ENCODE measurements around the gene ANAPC10. TPM values are rescaled to one million over a fixed set of nuclear protein-coding genes. Genes with fewer than 3 reads are reported as not detected.
A peak's percentile ranks its signal among the peaks of the same experiment; 100 is the strongest.

The ANAPC10 gene
- polyA plus RNA-seq, 2 of the 4 experiments (the other 2 are of a cell fraction) = 16.4 to 33.8 TPM

GRCh38 chr4:145132511-145133098 lies 34.6 kb upstream of the ANAPC10 start:
- no peak overlapping the region for H3K4me3 ChIP-seq
- H3K27ac ChIP-seq = no peak overlapping the region
- no peak for DNase-seq (ENCODE audit: low read depth in 1 of 2, low spot score in 1 of 2)
- H3K4me2 ChIP-seq = no peak overlapping the region
- no peaks in the 10 kb centered on the region for H3K4me1 ChIP-seq
- CTCF ChIA-PET = no interaction called here
- ATAC-seq = peak in 1 of 2 experiments; percentile 18; a peak in 3 of 6 replicates
- TF ChIP-seq CHD2 (IDR thresholded peaks at IDR 0.05; ENCODE audit: low read length, partially characterized antibody) (no peak), ELK1 (IDR thresholded peaks at IDR 0.05; ENCODE audit: low read depth, low read length) (no peak), MAZ (IDR thresholded peaks at IDR 0.05; ENCODE audit: borderline replicate concordance, low read depth, low read length) (no peak), JUNB (IDR thresholded peaks at IDR 0.05) (no peak), EHF (CRISPR knock-in tag; IDR thresholded peaks at IDR 0.05) (no peak)
- 84% methylated on average over 5 of the region's 5 CpGs for WGBS (ENCODE audit: missing lambda C conversion rate)
- no peak for FAIRE-seq
- POLR2A ChIA-PET = no interaction called here
- H3K9me3 ChIP-seq = no peaks in the 10 kb centered on the region

- 96% methylated on average over 12 of the region's 12 CpGs for WGBS (ENCODE audit: missing lambda C conversion rate)
- no peak overlapping the region for H3K27ac ChIP-seq
- POLR2A ChIA-PET = no interaction called here
- CTCF ChIA-PET = no interaction called here
- no peaks in the 10 kb centered on the region for H3K4me1 ChIP-seq
- H3K9me3 ChIP-seq = no peaks in the 10 kb centered on the region
- no peak for TF ChIP-seq KDM1A (IDR thresholded peaks at IDR 0.05; ENCODE audit: low read depth)
- TF ChIP-seq, protein P1, sequence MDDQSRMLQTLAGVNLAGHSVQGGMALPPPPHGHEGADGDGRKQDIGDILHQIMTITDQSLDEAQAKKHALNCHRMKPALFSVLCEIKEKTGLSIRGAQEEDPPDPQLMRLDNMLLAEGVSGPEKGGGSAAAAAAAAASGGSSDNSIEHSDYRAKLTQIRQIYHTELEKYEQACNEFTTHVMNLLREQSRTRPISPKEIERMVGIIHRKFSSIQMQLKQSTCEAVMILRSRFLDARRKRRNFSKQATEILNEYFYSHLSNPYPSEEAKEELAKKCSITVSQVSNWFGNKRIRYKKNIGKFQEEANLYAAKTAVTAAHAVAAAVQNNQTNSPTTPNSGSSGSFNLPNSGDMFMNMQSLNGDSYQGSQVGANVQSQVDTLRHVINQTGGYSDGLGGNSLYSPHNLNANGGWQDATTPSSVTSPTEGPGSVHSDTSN (IDR thresholded peaks at IDR 0.05) = no peak
- TF ChIP-seq JUNB (IDR thresholded peaks at IDR 0.05) = no peak
- no peak for TF ChIP-seq SREBF2 (IDR thresholded peaks at IDR 0.05)
- TF ChIP-seq RARB (CRISPR knock-in tag; IDR thresholded peaks at IDR 0.05) = no peak
- no peak for TF ChIP-seq HDAC2 (IDR thresholded peaks at IDR 0.05)
- no peak for TF ChIP-seq SMC3 (IDR thresholded peaks at IDR 0.05)
- no peak for TF ChIP-seq HES2 (IDR thresholded peaks at IDR 0.05)
- no peak for TF ChIP-seq MAFK (IDR thresholded peaks at IDR 0.05; ENCODE audit: partially characterized antibody)
- TF ChIP-seq CEBPB (IDR thresholded peaks at IDR 0.05) = no peak
- no peak for TF ChIP-seq MAX (IDR thresholded peaks at IDR 0.05)
- no peak for TF ChIP-seq TP53 (CRISPR knock-in tag; IDR thresholded peaks at IDR 0.05)
- TF ChIP-seq ZSCAN20 (CRISPR knock-in tag; IDR thresholded peaks at IDR 0.05) = no peak
- TF ChIP-seq RCOR1 (IDR thresholded peaks at IDR 0.05; ENCODE audit: low read depth, low read length) = no peak
- TF ChIP-seq JUN (IDR thresholded peaks at IDR 0.05) = no peak
- no peak for TF ChIP-seq ESRRA (IDR thresholded peaks at IDR 0.05; ENCODE audit: borderline replicate concordance, low read length)
- H3K4me3 ChIP-seq = no peak overlapping the region
- DNase-seq (ENCODE audit: low read depth in 1 of 2, low spot score in 1 of 2) = no peak
- no peak for FAIRE-seq
- ATAC-seq = no peak
- H3K4me2 ChIP-seq = no peak overlapping the region
These were observed 33.9 kb upstream of the ANAPC10 start for GRCh38 chr4:145131848-145132247.

DNA sequence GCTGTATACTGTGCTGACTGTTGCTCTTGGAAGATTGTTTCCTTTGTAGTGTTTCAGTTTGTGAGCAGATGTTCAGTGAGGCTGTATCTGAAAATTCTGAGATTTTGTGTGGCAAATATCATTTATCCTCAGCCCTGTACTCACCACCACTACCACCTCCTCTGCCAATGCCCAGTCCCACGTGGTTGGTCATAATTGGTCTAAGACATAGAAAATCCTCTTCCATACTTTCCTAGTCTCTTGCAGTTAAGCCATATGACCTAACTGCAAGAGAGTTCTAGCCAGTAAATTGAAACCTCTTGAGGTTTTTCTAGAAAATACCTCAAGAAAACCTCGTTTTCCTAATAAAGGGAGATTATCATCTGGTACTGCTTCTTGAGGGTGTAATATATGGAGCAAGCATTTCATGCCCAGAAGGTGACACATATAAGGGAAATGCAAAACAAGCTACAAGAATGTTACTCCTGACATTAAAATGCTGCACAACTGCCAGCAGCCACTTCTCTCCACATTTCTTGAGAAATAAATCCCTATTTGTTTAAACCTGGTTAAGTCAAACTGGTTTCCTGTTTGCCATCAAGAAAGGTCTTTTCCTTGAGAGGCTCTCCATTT lies 32.9 kb upstream of the ANAPC10 start:
- Histone ChIP-seq H3K4me2 (no peak overlapping the region), H3K4me1 (no peaks in the 10 kb centered on the region), H3K27ac (no peak overlapping the region), H3K9me3 (no peaks in the 10 kb centered on the region), H3K4me3 (no peak overlapping the region)
- DNase-seq (ENCODE audit: low read depth in 1 of 2, low spot score in 1 of 2) (no peak), FAIRE-seq (no peak), ATAC-seq (peak; percentile 34 to 45; a peak in 4 of 6 replicates)
- TF ChIP-seq MAX (IDR thresholded peaks at IDR 0.05) (no peak), RAD21 (conservative IDR thresholded peaks at IDR 0.05 in 1 of 2, IDR thresholded peaks at IDR 0.05 in 1 of 2) (no peak), KDM1A (IDR thresholded peaks at IDR 0.05; ENCODE audit: low read depth) (no peak), ZC3H11A (IDR thresholded peaks at IDR 0.05) (no peak), POLR2A (IDR thresholded peaks at IDR 0.05; ENCODE audit: low read length) (no peak), HDAC2 (IDR thresholded peaks at IDR 0.05) (no peak), CHD2 (IDR thresholded peaks at IDR 0.05; ENCODE audit: low read length, partially characterized antibody) (no peak), ELK1 (IDR thresholded peaks at IDR 0.05; ENCODE audit: low read depth, low read length) (no peak), MAZ (IDR thresholded peaks at IDR 0.05; ENCODE audit: borderline replicate concordance, low read depth, low read length) (no peak), TFCP2L1 (CRISPR knock-in tag; IDR thresholded peaks at IDR 0.05) (no peak), JUNB (IDR thresholded peaks at IDR 0.05) (no peak), KDM5A (IDR thresholded peaks at IDR 0.05) (no peak), ZNF302 (CRISPR knock-in tag; IDR thresholded peaks at IDR 0.05) (no peak), NPAS2 (CRISPR knock-in tag; IDR thresholded peaks at IDR 0.05; ENCODE audit: borderline replicate concordance) (no peak), HOXB5 (CRISPR knock-in tag; IDR thresholded peaks at IDR 0.05) (no peak), EHMT2 (IDR thresholded peaks at IDR 0.05; ENCODE audit: low read depth) (no peak), MYC (IDR thresholded peaks at IDR 0.05; ENCODE audit: borderline replicate concordance, low read length) (no peak)
- POLR2A ChIA-PET = no interaction called here
- WGBS (ENCODE audit: missing lambda C conversion rate) = 83% methylated on average over 2 of the region's 2 CpGs
- CTCF ChIA-PET = no interaction called here
